GM21619 (cell line): Measurements from ENCODE around the gene SLC2A10.

ENCODE experiments used
- ATAC-seq: cut with Tn5 transposase; IDR thresholded peaks from one replicate; pipeline ENCODE4 v1.9.1; 2021; ENCODE audit not compliant: unreplicated experiment

SLC2A10 gene

GRCh38 chr20:46702447-46703203 is 6.8 kb upstream of the SLC2A10 start:
- no peak for ATAC-seq

DNA sequence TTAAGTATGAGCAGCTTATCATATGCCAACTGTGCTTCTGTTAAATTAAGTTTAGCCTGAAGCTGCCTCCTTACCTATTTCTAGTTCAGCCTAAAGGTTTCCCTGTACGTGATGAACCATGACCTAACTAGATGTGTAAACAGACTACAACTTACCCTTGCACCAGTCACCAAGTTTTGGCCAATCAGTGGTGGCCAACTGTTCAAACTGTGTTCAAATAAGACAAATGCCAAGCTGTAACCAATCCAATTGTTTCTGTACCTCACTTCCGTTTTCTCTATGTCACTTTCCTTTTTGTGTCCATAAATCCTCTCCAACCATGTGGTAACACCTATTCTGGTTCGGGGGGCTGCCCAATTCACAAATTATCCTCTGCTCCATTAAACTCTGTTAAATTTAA is 6.0 kb upstream of the SLC2A10 start:
- no peak for ATAC-seq

DNA sequence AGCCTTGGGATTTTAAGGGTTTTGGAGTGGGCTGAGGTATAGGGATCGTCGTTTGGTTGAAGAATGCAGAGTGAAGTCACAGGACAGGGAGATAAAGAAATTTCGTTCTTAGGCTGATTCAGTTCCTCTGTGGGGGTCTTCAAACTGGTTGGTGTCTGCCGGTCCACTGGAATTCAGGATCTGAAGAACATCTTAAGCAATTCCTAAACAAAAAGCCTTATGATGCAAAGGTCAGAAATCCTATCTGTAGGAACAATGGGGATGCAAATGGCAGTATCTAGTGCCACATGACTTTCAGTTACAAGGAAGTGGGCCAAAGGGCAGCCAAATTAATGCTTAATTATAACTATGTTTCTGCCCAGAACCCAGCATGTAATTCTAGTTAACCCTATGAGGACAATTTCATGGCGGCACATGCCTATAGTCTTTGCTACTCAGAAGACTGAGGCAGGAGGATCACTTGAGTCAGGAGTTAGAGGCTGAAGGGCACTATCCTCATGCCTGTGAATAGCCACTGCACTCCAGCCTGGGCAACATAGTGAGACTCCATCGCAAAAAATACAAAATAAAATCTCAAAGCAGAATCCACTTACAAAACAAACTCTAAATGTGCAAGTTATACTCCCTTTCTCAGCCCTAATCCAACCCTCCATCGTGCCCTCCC is 4.6 kb upstream of the SLC2A10 start:
- no peak for ATAC-seq

DNA sequence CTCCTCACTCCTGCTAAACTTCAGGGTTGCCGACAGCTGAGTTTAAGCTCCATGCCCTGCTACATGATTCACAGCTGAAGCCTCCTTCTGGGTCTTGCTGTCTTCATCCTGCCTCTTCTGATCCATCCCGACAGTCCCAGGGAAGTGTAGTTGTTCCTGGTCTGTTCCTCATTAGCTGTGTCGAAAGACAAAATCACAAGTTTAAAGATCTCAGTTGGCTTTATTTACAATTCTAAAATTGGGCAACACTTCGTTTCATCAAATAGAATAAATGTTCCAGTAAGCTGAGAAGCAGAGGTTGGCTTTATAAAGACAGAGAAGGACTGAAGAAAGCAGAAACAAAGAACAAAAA is 4.1 kb upstream of the SLC2A10 start:
- ATAC-seq: no peak

DNA sequence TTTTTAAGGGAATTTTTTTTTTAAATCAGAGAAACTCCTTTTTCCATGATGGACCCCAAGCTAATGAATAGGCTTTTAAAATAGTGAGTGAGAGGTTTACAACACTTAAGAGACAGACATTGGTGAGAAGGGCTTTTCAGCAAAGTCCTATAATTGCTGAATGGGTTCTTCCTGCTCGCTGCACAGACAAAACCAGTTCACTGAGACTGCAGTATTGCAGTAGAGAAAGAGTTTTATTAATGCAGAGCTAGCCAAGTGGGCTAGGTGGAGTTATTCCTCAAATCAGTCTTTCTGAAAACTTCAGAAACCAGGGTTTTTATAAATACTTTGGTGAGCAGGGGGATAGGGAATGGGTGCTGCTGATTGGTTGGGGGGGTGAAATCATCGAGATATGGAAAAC is 3.2 kb upstream of the SLC2A10 start:
- ATAC-seq: no peak

DNA sequence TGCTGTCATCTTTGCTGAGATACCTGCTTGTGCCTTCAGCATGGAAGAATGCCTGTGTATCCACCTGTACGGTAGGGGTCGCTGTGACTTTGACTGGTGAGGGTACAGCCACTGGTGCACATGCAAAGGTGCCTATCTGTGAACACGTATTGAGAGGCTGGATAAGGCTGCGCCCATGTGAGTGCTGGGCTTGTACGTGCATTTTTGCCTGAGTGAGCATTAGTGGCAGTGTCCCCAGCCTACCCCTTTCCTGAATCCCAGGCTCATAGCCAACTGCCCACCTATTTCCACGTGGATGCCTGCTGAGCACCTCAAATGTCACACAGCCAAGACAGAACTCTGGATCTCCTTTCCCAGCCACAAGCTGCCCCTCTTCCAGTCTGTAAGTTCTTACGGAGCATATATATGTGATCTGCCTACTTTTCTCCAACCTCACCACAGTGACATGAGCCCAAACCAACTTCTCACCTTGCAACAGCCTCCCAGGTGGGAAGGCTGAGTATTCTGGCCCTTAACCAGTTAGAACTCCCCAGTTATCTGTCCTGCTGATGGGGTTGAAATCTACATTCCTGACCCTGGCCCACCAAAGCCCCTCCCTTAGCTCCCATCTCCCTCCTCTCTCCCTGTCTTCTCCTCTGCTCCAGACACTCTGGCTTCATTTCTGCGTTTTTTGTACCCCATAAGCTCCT is 1.1 kb upstream of the SLC2A10 start:
- no peak for ATAC-seq

DNA sequence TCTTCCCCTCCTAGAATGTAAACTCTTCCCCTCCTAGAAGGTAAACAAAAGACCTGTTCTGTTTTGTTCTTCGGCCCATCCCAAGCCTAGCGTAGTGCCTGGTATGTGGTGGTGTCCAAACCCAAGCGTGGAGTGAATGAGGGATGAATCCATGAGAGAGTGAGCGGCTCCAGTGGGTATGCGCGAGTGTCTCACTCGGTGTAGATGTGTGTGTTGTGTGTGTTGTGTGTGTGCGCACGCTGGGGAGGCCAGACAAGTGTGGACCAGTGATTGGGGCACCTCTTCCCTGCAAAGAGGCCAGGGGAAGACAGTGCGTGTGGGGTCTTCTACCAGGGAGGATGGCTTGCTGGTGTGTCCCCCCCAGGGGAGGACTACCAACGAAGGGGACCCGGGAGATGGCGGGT is 392 bp upstream of the SLC2A10 start:
- ATAC-seq: no peak

DNA sequence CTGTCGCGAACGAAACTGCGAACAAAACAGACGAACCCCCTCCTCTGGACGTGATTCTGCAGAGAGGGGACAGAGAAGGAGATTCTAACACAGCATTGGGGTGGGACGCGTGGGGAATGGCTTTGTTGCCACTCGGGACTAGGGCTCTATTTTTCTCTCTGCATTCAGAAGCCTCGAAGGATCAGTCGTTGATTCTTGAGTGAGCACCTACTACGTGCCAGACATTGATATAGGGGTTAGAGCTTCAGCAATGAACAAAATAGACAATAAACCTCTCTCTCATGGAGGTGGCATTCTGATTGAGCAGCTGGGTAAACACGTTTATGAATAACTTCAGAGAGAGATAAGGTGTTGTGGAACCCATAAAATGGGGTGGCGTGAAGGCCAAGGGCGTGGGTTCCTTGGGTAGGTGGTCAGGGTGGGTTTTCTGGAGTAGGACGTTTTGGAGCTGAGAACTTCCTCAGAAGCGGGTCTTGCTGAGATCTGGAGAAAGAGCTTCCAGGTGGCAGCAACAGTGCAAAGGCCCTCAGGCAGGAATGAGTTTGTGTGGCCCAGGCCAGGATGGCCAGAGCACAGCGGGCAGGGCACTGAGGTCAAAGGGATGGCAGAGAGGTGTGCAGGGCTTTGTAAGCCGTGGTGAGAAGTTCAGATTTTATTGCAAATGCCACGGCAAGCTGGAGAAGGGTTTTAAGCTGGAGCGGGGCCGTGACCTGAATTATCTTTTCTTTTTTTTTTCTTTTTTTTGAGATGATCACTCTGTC is 884 bp downstream of the SLC2A10 start:
- no peak for ATAC-seq

GRCh38 chr20:46712056-46712636 is 2.7 kb downstream of the SLC2A10 start:
- ATAC-seq: no peak

DNA sequence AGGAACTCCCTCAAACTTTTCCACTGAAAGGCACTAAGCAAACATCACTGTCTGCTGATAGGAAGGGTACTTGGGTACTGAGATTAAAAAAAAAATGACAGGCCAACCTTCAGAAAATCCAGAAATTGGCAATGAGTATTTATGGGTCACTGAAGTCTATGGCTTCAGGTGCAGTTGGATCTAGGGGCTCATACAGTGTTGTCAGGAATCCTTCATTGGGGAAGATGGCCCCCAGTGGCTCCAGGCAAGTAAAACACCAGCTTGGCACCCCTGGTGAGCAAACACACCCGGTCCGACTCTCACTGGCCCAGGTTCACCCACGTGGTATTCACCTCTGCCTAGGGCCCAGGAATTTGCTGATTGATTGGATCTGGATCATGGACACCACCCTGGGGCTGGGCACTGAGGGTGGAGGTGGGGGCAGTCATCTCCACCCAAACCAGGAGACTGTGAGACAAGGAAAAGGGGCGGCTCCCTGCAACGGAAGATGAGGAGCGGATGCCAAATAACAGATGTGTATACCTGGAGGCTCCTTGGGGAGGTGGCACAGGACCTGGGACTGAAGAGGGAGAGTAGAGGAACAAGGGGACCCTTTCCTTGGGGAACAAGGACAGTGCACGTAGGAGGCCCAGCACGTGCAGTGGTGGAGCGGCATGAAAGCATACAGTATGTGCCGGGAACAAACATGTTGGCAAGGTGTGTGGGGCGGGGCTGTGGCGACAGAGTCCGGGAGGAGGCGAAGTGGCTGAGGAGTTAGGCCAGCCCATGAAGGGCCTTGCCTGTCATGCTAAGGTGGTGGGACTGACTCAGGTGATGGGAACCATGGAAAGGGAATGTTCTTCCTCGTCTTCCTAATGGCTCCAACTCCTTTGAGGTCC is 4.7 kb downstream of the SLC2A10 start:
- no peak for ATAC-seq

- no peak for ATAC-seq
Measured at GRCh38 chr20:46715292-46715756, 5.9 kb downstream of the SLC2A10 start.

DNA sequence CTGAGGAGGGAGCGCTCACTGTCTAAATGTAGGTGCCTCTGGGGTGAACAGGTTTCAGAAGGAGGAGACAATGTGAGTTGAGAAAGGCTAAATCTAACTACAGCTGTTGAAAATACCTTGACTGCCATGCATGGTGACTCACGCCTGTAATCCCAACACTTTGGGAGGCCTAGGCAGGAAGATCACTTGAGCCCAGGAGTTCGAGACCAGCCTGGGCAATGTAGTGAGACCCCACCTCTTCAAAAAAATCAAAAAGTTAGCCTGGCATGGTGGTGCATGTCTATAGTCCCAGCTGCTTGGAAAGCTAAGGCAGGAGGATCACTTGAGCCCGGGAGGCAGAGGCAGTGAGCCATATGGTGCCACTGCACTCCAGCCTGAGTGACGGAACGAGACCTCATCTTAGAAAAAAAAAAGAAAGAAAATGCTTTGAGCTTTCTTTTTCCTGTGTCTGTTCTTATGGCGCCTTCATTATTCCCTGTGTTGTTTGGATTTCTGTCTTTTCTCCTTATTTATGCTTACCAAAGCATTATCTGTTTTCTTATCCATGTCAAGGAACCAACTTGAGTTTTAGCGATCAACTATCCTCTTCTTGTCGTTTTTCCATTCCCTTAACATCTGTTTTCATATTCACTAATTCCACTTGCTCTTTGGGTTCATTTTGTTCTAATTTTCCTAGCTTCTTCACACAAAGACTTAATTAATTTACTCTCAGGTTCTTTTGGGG is 8.5 kb downstream of the SLC2A10 start:
- no peak for ATAC-seq

DNA sequence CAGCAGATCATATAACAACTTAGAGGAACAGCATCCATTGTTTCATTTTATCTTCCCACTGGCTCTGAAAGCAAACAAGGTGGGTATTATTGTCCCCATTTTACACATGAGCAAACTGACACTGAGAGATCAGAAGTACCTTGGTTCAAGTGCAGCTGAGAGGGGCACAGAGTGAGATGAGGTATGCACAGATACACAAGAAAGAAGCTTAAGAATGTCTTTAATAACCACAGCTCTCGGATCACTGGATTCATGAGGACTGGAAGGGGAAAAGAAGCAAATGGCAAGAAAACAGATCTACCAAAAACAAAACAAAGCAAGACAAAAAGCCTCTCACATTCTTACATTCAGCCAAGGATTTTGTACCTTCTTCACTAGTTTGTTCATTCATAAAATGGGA is 10.6 kb downstream of the SLC2A10 start:
- ATAC-seq: no peak

- ATAC-seq: no peak
Measured at GRCh38 chr20:46720776-46721425, 11.5 kb downstream of the SLC2A10 start.

- no peak for ATAC-seq
Measured at GRCh38 chr20:46721476-46721875, 12.0 kb downstream of the SLC2A10 start.

- ATAC-seq: no peak
Measured at GRCh38 chr20:46722450-46722849, 13.0 kb downstream of the SLC2A10 start.

GRCh38 chr20:46723039-46723438 is 13.6 kb downstream of the SLC2A10 start:
- ATAC-seq: no peak

- ATAC-seq: no peak
Measured at GRCh38 chr20:46724343-46724959, 15.0 kb downstream of the SLC2A10 start.
